HCT116 (cell line): Measurements from ENCODE around the gene GPD1L. TPM values are rescaled to one million over a fixed set of nuclear protein-coding genes. Genes with fewer than 3 reads are reported as not detected.

ENCODE experiments used
- ATAC-seq: fragments of 200-7000 bp; cut with Tn5 transposase; 2 replicates; pipeline ENCODE4 v1.9.1; 2020; ENCODE audit warnings: mild to moderate bottlenecking, moderate library complexity
- BruUV-seq: library from RNA; stranded (reverse); fragments of 400-500 nt; replicated peaks from 2 replicates; lab custom pipeline; 2021; lab: Mats Ljungman, UMichigan
- CTCF ChIA-PET: fragments of 300-600 bp; sonication (Branson Sonifier 250); formaldehyde crosslinking; loops from one replicate; lab custom pipeline; 2021; ENCODE audit warnings: antibody characterized with exemption; lab: Charles Lee
- POLR2A ChIA-PET: fragments of 300-600, 350-600 bp; sonication (Branson Sonifier 250); formaldehyde crosslinking; loops from one replicate; lab custom pipeline; 2021; ENCODE audit warnings: antibody characterized with exemption; lab: Charles Lee
- RAD21 ChIA-PET, 2 experiments: fragments of 300-600 bp; sonication (Branson Sonifier 250); formaldehyde crosslinking; loops; one replicate each; lab custom pipeline; 2023; ENCODE audit warnings: low total read pairs in 2 of 2; ENCODE audit not compliant: uncharacterized antibody in 2 of 2, unreplicated experiment in 2 of 2, low non-redundant PET in 1 of 2; lab: Charles Lee
- DNase-seq: peaks from one replicate; pipeline ENCODE4 v3.0.0-alpha.2; 2010; ENCODE audit warnings: low read depth, low spot score
- H2AFZ ChIP-seq: fragments of 200-600 bp; shearing (Covaris generic), sonication (generic); 2 replicates; pipeline ENCODE4 v1.6.1; 2017; ENCODE audit warnings: low read depth, mixed run types, mixed read lengths, antibody characterized with exemption, low read length; ENCODE audit not compliant: poor library complexity, severe bottlenecking
- H3K27ac ChIP-seq: 2 replicates; pipeline ENCODE4 v1.5.1; 2012; ENCODE audit warnings: low read depth, low read length
- H3K27me3 ChIP-seq: fragments of 200-600 bp; sonication (generic); 2 replicates; pipeline ENCODE4 v1.6.1; 2016; ENCODE audit warnings: mixed run types, low read length, mixed read lengths; ENCODE audit not compliant: insufficient read depth
- H3K36me3 ChIP-seq, 2 experiments: fragments of 200-500 bp in 1 of 2; fragments of 200-600 bp in 1 of 2; sonication (Bioruptor generic) in 1 of 2; sonication (generic) in 1 of 2; 2 replicates each; pipeline versions ENCODE4 v1.5.1 to v1.6.1; 2014 to 2016; ENCODE audit warnings: low read length in 2 of 2, inconsistent platforms in 1 of 2, mixed read lengths in 1 of 2, mixed run types in 1 of 2; ENCODE audit not compliant: insufficient read depth in 2 of 2, control insufficient read depth in 1 of 2
- H3K4me1 ChIP-seq, 2 experiments: fragments of 200-600 bp in 1 of 2; sonication (generic) in 1 of 2; 2 replicates each; pipeline versions ENCODE4 v1.5.1 to v1.6.1; 2012 to 2017; ENCODE audit warnings: low read length in 2 of 2, inconsistent platforms in 1 of 2, mild to moderate bottlenecking in 1 of 2, mixed read lengths in 1 of 2, mixed run types in 1 of 2, moderate library complexity in 1 of 2; ENCODE audit not compliant: insufficient read depth in 2 of 2, control insufficient read depth in 1 of 2
- H3K4me2 ChIP-seq: fragments of 200-600 bp; sonication (generic); 2 replicates; pipeline ENCODE4 v1.6.1; 2017; ENCODE audit warnings: mixed run types, low read length, mixed read lengths
- H3K4me3 ChIP-seq, 2 experiments: fragments of 200-600 bp in 1 of 2; sonication (generic) in 1 of 2; replicated peaks in 1 of 2; 2 replicates each; pipeline ENCODE4 v1.5.1; 2011 to 2016; ENCODE audit warnings: low read length in 2 of 2, control low read depth in 1 of 2, low read depth in 1 of 2, mild to moderate bottlenecking in 1 of 2, mixed read lengths in 1 of 2, mixed run types in 1 of 2
- H3K79me2 ChIP-seq: fragments of 200-600 bp; sonication (generic); 2 replicates; pipeline ENCODE4 v1.6.1; 2017; ENCODE audit warnings: mild to moderate bottlenecking, mixed run types, low read length, moderate library complexity, mixed read lengths; ENCODE audit not compliant: insufficient read depth
- H3K9ac ChIP-seq: fragments of 200-600 bp; sonication (generic); 2 replicates; pipeline ENCODE4 v1.6.1; 2016; ENCODE audit warnings: low read length, mixed read lengths
- H3K9me2 ChIP-seq: fragments of 200-600 bp; sonication (generic), shearing (Covaris generic); 2 replicates; pipeline ENCODE4 v1.6.1; 2017; ENCODE audit warnings: mixed run types, mild to moderate bottlenecking, moderate library complexity; ENCODE audit not compliant: insufficient read depth
- H3K9me3 ChIP-seq, 2 experiments: fragments of 200-500 bp in 1 of 2; fragments of 200-600 bp in 1 of 2; sonication (Bioruptor generic) in 1 of 2; sonication (generic) in 1 of 2; 2 replicates each; pipeline ENCODE4 v1.6.1; 2014 to 2017; ENCODE audit warnings: low read length in 2 of 2, mixed read lengths in 2 of 2, inconsistent platforms in 1 of 2, low read depth in 1 of 2, mild to moderate bottlenecking in 1 of 2, mixed run types in 1 of 2, moderate library complexity in 1 of 2; ENCODE audit not compliant: control insufficient read depth in 1 of 2, insufficient read depth in 1 of 2
- H4K20me1 ChIP-seq: fragments of 200-600 bp; sonication (generic), shearing (Covaris generic); 2 replicates; pipeline ENCODE4 v1.6.1; 2017; ENCODE audit warnings: mixed run types, mild to moderate bottlenecking, moderate library complexity; ENCODE audit not compliant: insufficient read depth
- EGR1 ChIP-seq: IDR thresholded peaks from 2 replicates; pipeline ENCODE4 v1.6.1; 2012; ENCODE audit warnings: low read depth
- ELF1 ChIP-seq: IDR thresholded peaks from 2 replicates; pipeline ENCODE4 v1.6.1; 2012; ENCODE audit warnings: low read depth, borderline replicate concordance
- EZH2 ChIP-seq: fragments of 200-600 bp; sonication (generic); IDR thresholded peaks from 2 replicates; pipeline ENCODE4 v1.6.1; 2017; ENCODE audit warnings: antibody characterized with exemption, mixed run types
- EZH2phosphoT487 ChIP-seq: fragments of 200-600 bp; IDR thresholded peaks from 2 replicates; pipeline ENCODE4 v1.6.1; 2018; ENCODE audit warnings: antibody characterized with exemption, borderline replicate concordance
- JUND ChIP-seq: IDR thresholded peaks from 2 replicates; pipeline ENCODE4 v1.6.1; 2012
- POLR2A ChIP-seq: IDR thresholded peaks from 2 replicates; pipeline ENCODE4 v1.7.0; 2011; ENCODE audit warnings: borderline replicate concordance; ENCODE audit not compliant: insufficient read depth, insufficient read length; ENCODE audit errors: extremely low read depth
- POLR2AphosphoS5 ChIP-seq: IDR thresholded peaks from 2 replicates; pipeline ENCODE4 v1.6.1; 2011; ENCODE audit warnings: mild to moderate bottlenecking, low read depth, low read length, moderate library complexity
- RAD21 ChIP-seq: IDR thresholded peaks from 2 replicates; pipeline ENCODE4 v1.6.1; 2012; ENCODE audit warnings: low read depth, mild to moderate bottlenecking
- SIN3A ChIP-seq: IDR thresholded peaks from 2 replicates; pipeline ENCODE4 v1.6.1; 2012; ENCODE audit warnings: low read depth
- SRF ChIP-seq: IDR thresholded peaks from 2 replicates; pipeline ENCODE4 v1.6.1; 2012; ENCODE audit warnings: low read depth
- TCF7L2 ChIP-seq: IDR thresholded peaks from 2 replicates; pipeline ENCODE4 v1.7.0; 2011; ENCODE audit warnings: borderline replicate concordance, inconsistent platforms; ENCODE audit not compliant: insufficient read depth, insufficient read length; ENCODE audit errors: extremely low read depth
- YY1 ChIP-seq: IDR thresholded peaks from 2 replicates; pipeline ENCODE4 v1.6.1; 2011; ENCODE audit warnings: low read length, low read depth, moderate library complexity, mild to moderate bottlenecking; ENCODE audit not compliant: insufficient replicate concordance; ENCODE audit errors: extremely low read depth
- ZFX ChIP-seq: fragments of 450-650 bp; IDR thresholded peaks from 2 replicates; pipeline ENCODE4 v1.6.1; 2017
- ZNF274 ChIP-seq: fragments of 200-500 bp; sonication (Bioruptor generic); IDR thresholded peaks from 2 replicates; pipeline ENCODE4 v1.6.1; 2014; ENCODE audit warnings: mild to moderate bottlenecking, low read depth, low read length, inconsistent platforms
- intact Hi-C: fragments of 100-400 bp; cut with micrococcal nuclease; formaldehyde crosslinking; loops from 2 replicates; pipeline ENCODE4 v1.10.0; 2022
- total RNA-seq: library from RNA; stranded (reverse); gene quantifications from one replicate; pipeline ENCODE4 v1.2.1, GENCODE V29; 2021; ENCODE audit not compliant: unreplicated experiment
- TF ChIP-seq, protein P1 (sequence below): IDR thresholded peaks from 2 replicates; pipeline ENCODE4 v1.6.1; 2011; ENCODE audit warnings: mild to moderate bottlenecking, low read length, moderate library complexity; ENCODE audit not compliant: insufficient replicate concordance; ENCODE audit errors: extremely low read depth
- TF ChIP-seq, protein P2 (sequence below): IDR thresholded peaks from 2 replicates; pipeline ENCODE4 v1.6.1; 2012
- TF ChIP-seq, protein P3 (sequence below): IDR thresholded peaks from 2 replicates; pipeline ENCODE4 v1.6.1; 2012; ENCODE audit warnings: low read depth
- TF ChIP-seq, protein P4 (sequence below), 3 experiments: fragments of 200-600 bp in 1 of 3; sonication (generic) in 1 of 3; IDR thresholded peaks in 2 of 3; conservative IDR thresholded peaks in 1 of 3; 2 replicates each; pipeline ENCODE4 v1.5.1; 2012 to 2017; ENCODE audit warnings: low read depth in 2 of 3, low read length in 2 of 3, antibody characterized with exemption in 1 of 3, borderline replicate concordance in 1 of 3, control low read depth in 1 of 3, mild to moderate bottlenecking in 1 of 3, mixed read lengths in 1 of 3, mixed run types in 1 of 3, moderate library complexity in 1 of 3; ENCODE audit not compliant: insufficient read depth in 1 of 3
- TF ChIP-seq, protein P5 (sequence below): IDR thresholded peaks from 2 replicates; pipeline ENCODE4 v1.6.1; 2012

The GPD1L gene
- total RNA-seq, 1 experiment from 2014 or later, result 21.9 TPM

DNA sequence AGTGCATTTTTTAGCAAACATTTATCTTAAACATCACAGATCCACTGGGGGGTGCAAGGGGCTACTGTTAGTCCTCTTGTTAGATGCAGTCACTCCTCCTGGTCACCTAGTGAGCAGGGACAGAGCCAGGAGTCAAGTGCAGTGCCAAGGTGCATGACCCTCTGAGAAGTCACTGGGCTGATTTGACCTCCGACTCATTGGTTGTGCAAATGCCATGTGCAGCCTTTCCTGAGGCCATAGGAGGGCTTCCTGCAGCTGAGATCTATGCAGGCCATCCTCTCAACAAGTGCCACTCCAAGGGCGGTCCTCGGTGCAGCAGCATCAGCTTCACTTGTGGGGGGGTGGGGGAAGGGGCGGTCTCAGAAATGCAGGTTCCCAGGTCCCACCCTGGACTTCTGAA lies 60.2 kb downstream of the GPD1L start:
- H3K27me3 ChIP-seq, result no peaks in the 10 kb centered on the region
- no peak overlapping the region for H3K9ac ChIP-seq
- CTCF ChIA-PET, result no interaction called here
- no peak overlapping the region for H3K4me2 ChIP-seq
- no peak overlapping the region for H3K4me3 ChIP-seq
- TF ChIP-seq EGR1 (no peak), ELF1 (no peak), POLR2AphosphoS5 (no peak), SRF (no peak), TCF7L2 (no peak), ZNF274 (no peak), SIN3A (no peak), ZFX (no peak), JUND (no peak), RAD21 (no peak), EZH2 (no peak), EZH2phosphoT487 (no peak), YY1 (no peak), POLR2A (no peak)
- TF ChIP-seq, protein P1, sequence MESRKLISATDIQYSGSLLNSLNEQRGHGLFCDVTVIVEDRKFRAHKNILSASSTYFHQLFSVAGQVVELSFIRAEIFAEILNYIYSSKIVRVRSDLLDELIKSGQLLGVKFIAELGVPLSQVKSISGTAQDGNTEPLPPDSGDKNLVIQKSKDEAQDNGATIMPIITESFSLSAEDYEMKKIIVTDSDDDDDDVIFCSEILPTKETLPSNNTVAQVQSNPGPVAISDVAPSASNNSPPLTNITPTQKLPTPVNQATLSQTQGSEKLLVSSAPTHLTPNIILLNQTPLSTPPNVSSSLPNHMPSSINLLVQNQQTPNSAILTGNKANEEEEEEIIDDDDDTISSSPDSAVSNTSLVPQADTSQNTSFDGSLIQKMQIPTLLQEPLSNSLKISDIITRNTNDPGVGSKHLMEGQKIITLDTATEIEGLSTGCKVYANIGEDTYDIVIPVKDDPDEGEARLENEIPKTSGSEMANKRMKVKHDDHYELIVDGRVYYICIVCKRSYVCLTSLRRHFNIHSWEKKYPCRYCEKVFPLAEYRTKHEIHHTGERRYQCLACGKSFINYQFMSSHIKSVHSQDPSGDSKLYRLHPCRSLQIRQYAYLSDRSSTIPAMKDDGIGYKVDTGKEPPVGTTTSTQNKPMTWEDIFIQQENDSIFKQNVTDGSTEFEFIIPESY, result no peak
- TF ChIP-seq, protein P2, sequence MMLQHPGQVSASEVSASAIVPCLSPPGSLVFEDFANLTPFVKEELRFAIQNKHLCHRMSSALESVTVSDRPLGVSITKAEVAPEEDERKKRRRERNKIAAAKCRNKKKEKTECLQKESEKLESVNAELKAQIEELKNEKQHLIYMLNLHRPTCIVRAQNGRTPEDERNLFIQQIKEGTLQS, result no peak
- TF ChIP-seq, protein P3, sequence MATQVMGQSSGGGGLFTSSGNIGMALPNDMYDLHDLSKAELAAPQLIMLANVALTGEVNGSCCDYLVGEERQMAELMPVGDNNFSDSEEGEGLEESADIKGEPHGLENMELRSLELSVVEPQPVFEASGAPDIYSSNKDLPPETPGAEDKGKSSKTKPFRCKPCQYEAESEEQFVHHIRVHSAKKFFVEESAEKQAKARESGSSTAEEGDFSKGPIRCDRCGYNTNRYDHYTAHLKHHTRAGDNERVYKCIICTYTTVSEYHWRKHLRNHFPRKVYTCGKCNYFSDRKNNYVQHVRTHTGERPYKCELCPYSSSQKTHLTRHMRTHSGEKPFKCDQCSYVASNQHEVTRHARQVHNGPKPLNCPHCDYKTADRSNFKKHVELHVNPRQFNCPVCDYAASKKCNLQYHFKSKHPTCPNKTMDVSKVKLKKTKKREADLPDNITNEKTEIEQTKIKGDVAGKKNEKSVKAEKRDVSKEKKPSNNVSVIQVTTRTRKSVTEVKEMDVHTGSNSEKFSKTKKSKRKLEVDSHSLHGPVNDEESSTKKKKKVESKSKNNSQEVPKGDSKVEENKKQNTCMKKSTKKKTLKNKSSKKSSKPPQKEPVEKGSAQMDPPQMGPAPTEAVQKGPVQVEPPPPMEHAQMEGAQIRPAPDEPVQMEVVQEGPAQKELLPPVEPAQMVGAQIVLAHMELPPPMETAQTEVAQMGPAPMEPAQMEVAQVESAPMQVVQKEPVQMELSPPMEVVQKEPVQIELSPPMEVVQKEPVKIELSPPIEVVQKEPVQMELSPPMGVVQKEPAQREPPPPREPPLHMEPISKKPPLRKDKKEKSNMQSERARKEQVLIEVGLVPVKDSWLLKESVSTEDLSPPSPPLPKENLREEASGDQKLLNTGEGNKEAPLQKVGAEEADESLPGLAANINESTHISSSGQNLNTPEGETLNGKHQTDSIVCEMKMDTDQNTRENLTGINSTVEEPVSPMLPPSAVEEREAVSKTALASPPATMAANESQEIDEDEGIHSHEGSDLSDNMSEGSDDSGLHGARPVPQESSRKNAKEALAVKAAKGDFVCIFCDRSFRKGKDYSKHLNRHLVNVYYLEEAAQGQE, result no peak
- TF ChIP-seq, protein P4, sequence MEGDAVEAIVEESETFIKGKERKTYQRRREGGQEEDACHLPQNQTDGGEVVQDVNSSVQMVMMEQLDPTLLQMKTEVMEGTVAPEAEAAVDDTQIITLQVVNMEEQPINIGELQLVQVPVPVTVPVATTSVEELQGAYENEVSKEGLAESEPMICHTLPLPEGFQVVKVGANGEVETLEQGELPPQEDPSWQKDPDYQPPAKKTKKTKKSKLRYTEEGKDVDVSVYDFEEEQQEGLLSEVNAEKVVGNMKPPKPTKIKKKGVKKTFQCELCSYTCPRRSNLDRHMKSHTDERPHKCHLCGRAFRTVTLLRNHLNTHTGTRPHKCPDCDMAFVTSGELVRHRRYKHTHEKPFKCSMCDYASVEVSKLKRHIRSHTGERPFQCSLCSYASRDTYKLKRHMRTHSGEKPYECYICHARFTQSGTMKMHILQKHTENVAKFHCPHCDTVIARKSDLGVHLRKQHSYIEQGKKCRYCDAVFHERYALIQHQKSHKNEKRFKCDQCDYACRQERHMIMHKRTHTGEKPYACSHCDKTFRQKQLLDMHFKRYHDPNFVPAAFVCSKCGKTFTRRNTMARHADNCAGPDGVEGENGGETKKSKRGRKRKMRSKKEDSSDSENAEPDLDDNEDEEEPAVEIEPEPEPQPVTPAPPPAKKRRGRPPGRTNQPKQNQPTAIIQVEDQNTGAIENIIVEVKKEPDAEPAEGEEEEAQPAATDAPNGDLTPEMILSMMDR (IDR thresholded peaks at IDR 0.05 in 2 of 3, conservative IDR thresholded peaks at IDR 0.05 in 1 of 3; ENCODE audit: borderline replicate concordance in 1 of 3, insufficient read depth in 1 of 3, low read depth in 2 of 3, low read length in 2 of 3), result no peak
- TF ChIP-seq, protein P5, sequence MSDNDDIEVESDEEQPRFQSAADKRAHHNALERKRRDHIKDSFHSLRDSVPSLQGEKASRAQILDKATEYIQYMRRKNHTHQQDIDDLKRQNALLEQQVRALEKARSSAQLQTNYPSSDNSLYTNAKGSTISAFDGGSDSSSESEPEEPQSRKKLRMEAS, result no peak
- H3K9me3 ChIP-seq, result no peaks in the 10 kb centered on the region
- H4K20me1 ChIP-seq, result no peaks in the 10 kb centered on the region
- H3K79me2 ChIP-seq, result no peaks in the 10 kb centered on the region
- H2AFZ ChIP-seq, result no peak overlapping the region
- no peaks in the 10 kb centered on the region; a peak in 1 of 4 replicates for H3K36me3 ChIP-seq
- no peak for DNase-seq
- no TSS peak for BruUV-seq
- no peaks in the 10 kb centered on the region for H3K9me2 ChIP-seq
- POLR2A ChIA-PET, result no interaction called here
- ATAC-seq, result no peak
- no peak overlapping the region for H3K27ac ChIP-seq
- RAD21 ChIA-PET, result no interaction called here
- H3K4me1 ChIP-seq, result no peaks in the 10 kb centered on the region
- intact Hi-C loops, result no loop called here
